Fibroblast of lung (primary cell): ENCODE results near the gene DOK4. TPM values are rescaled to one million over a fixed set of nuclear protein-coding genes. Genes with fewer than 3 reads are reported as not detected.

ENCODE experiments used
- DNase-seq, 2 donors: peaks; one replicate each; pipeline versions ENCODE4 v3.0.0 to v3.0.0-alpha.2; 2010; ENCODE audit warnings: low read depth in 2 of 2
- H2AFZ ChIP-seq: 2 replicates; pipeline ENCODE4 v1.5.1; 2012; ENCODE audit warnings: low read length, control low read depth, inconsistent platforms
- H3K27ac ChIP-seq: 2 replicates; pipeline ENCODE4 v1.5.1; 2011; ENCODE audit warnings: low read length, control low read depth; ENCODE audit not compliant: insufficient read depth
- H3K27me3 ChIP-seq: 2 replicates; pipeline ENCODE4 v1.5.1; 2011; ENCODE audit warnings: mild to moderate bottlenecking, low read length; ENCODE audit not compliant: control insufficient read depth, insufficient read depth
- H3K36me3 ChIP-seq: 2 replicates; pipeline ENCODE4 v1.5.1; 2011; ENCODE audit warnings: low read length; ENCODE audit not compliant: control insufficient read depth, insufficient read depth
- H3K4me1 ChIP-seq: 2 replicates; pipeline ENCODE4 v1.5.1; 2011; ENCODE audit warnings: low read length; ENCODE audit not compliant: control insufficient read depth, insufficient read depth; ENCODE audit errors: extremely low read depth
- H3K4me2 ChIP-seq: 2 replicates; pipeline ENCODE4 v1.5.1; 2011; ENCODE audit warnings: low read length, control low read depth; ENCODE audit not compliant: insufficient read depth; ENCODE audit errors: extremely low read depth
- H3K4me3 ChIP-seq, 4 experiments: fragments of 200-600 bp in 1 of 4; sonication (generic) in 1 of 4; replicated peaks in 1 of 4; 2 replicates each; pipeline ENCODE4 v1.5.1; 2011 to 2016; ENCODE audit warnings: low read length in 4 of 4, low read depth in 3 of 4, mild to moderate bottlenecking in 3 of 4, control low read depth in 2 of 4, inconsistent platforms in 1 of 4, mixed read lengths in 1 of 4; ENCODE audit not compliant: insufficient read depth in 1 of 4; ENCODE audit errors: control extremely low read depth in 1 of 4
- H3K79me2 ChIP-seq: 2 replicates; pipeline ENCODE4 v1.5.1; 2012; ENCODE audit warnings: mild to moderate bottlenecking, low read length, inconsistent platforms; ENCODE audit not compliant: control insufficient read depth, insufficient read depth
- H3K9ac ChIP-seq: 2 replicates; pipeline ENCODE4 v1.5.1; 2011; ENCODE audit warnings: mild to moderate bottlenecking, low read length, control low read depth; ENCODE audit not compliant: insufficient read depth
- H3K9me3 ChIP-seq: 2 replicates; pipeline ENCODE4 v1.5.1; 2012; ENCODE audit warnings: low read depth, low read length; ENCODE audit not compliant: control insufficient read depth, insufficient read depth
- H4K20me1 ChIP-seq: 2 replicates; pipeline ENCODE4 v1.5.1; 2011; ENCODE audit warnings: low read length; ENCODE audit not compliant: control insufficient read depth, insufficient read depth; ENCODE audit errors: extremely low read depth
- CTCF ChIP-seq, 2 donors: IDR thresholded peaks in 1 of 2; conservative IDR thresholded peaks in 1 of 2; 1 replicate in 1 of 2; 2 replicates in 1 of 2; pipeline ENCODE4 v1.5.1; 2011 to 2012; ENCODE audit warnings: low read length in 2 of 2, control low read depth in 1 of 2, inconsistent platforms in 1 of 2, low read depth in 1 of 2, mild to moderate bottlenecking in 1 of 2
- EZH2 ChIP-seq: IDR thresholded peaks from 2 replicates; pipeline ENCODE4 v1.5.1; 2012; ENCODE audit warnings: low read length, control low read depth, mild to moderate bottlenecking; ENCODE audit errors: missing control alignments
- polyA plus RNA-seq, 2 donors: library from polyadenylated mRNA; depleted of rRNA in 1 of 2; stranded (reverse) in 1 of 2; unstranded in 1 of 2; fragments of >200 nt; gene quantifications; 2 replicates each; pipeline ENCODE4 v1.2.1, GENCODE V29; 2011 to 2012; ENCODE audit warnings: missing spikeins in 1 of 2
- total RNA-seq: library from RNA; depleted of rRNA; stranded (reverse); fragments of >200 nt; gene quantifications from 2 replicates; pipeline ENCODE4 v1.2.1, GENCODE V29; 2014

DOK4 gene
- total and polyA plus RNA-seq, 2 donors (not counting 1 experiment from before 2014, with no cell fraction given), result 12.6 to 15.0 TPM

GRCh38 chr16:57462978-57463362 lies 23.3 kb downstream of the DOK4 start:
- H3K36me3 ChIP-seq, result peaks cover 5% of the 10 kb centered on the region
- H3K4me3 ChIP-seq, result peak overlapping the region; percentile 74 to 93 (median 84)
- H3K9ac ChIP-seq, result peak overlapping the region; percentile 81
- peak overlapping the region; percentile 97 for H3K4me2 ChIP-seq
- H2AFZ ChIP-seq, result no peak overlapping the region
- no peaks in the 10 kb centered on the region for H3K4me1 ChIP-seq
- H3K79me2 ChIP-seq, result peaks cover 24% of the 10 kb centered on the region
- TF ChIP-seq EZH2 (no peak), CTCF (conservative IDR thresholded peaks at IDR 0.05 in 1 of 2, IDR thresholded peaks at IDR 0.05 in 1 of 2; ENCODE audit: low read depth in 1 of 2, low read length in 2 of 2) (no peak)
- no peaks in the 10 kb centered on the region for H3K9me3 ChIP-seq
- H3K27ac ChIP-seq, result peak overlapping the region; percentile 76
- DNase-seq, result peak in 1 of 2 donors; percentile 11
- no peaks in the 10 kb centered on the region for H3K27me3 ChIP-seq
- no peaks in the 10 kb centered on the region for H4K20me1 ChIP-seq

GRCh38 chr16:57462209-57462977 lies 23.9 kb downstream of the DOK4 start, which contains the start of gene POLR2C:
Gene POLR2C (plus strand): TSS chr16:57462679. CDS start chr16:57462725, 46 bp downstream.
- Histone ChIP-seq H3K79me2 (peaks cover 24% of the 10 kb centered on the region), H4K20me1 (no peaks in the 10 kb centered on the region), H3K4me2 (peak within 1 kb of the TSS; percentile 97), H3K9me3 (no peaks in the 10 kb centered on the region), H3K27ac (peak within 1 kb of the TSS; percentile 76), H3K4me1 (no peaks in the 10 kb centered on the region), H3K9ac (peak within 1 kb of the TSS; percentile 81), H3K36me3 (peaks cover 7% of the 10 kb centered on the region), H3K27me3 (no peaks in the 10 kb centered on the region), H3K4me3 (peak within 1 kb of the TSS; percentile 74 to 93 (median 84)), H2AFZ (peak within 1 kb of the TSS; percentile 83)
- TF ChIP-seq EZH2, result no peak
- TF ChIP-seq CTCF (conservative IDR thresholded peaks at IDR 0.05 in 1 of 2, IDR thresholded peaks at IDR 0.05 in 1 of 2; ENCODE audit: low read depth in 1 of 2, low read length in 2 of 2), result peak; percentile 70 to 93
- DNase-seq, result peak; percentile 79 to 87

GRCh38 chr16:57452021-57452420 lies 34.3 kb downstream of the DOK4 start:
- Histone ChIP-seq H2AFZ (no peak overlapping the region), H3K79me2 (peaks cover 6% of the 10 kb centered on the region), H3K4me3 (no peak overlapping the region), H3K9ac (no peak overlapping the region), H3K4me2 (no peak overlapping the region), H3K36me3 (peaks cover 6% of the 10 kb centered on the region), H3K4me1 (no peaks in the 10 kb centered on the region), H3K27me3 (no peaks in the 10 kb centered on the region), H3K27ac (no peak overlapping the region), H4K20me1 (no peaks in the 10 kb centered on the region), H3K9me3 (no peaks in the 10 kb centered on the region)
- DNase-seq, result no peak
- TF ChIP-seq CTCF (conservative IDR thresholded peaks at IDR 0.05 in 1 of 2, IDR thresholded peaks at IDR 0.05 in 1 of 2; ENCODE audit: low read depth in 1 of 2, low read length in 2 of 2) (no peak), EZH2 (no peak)
